AML-193 (cell line): Measurements from ENCODE around the gene TMEM115.

ENCODE experiments used
- DNase-seq, 2 experiments: peaks; one replicate each; lab custom pipeline; 2025; lab: John Stamatoyannopoulos, UW

TMEM115 gene, protein sequence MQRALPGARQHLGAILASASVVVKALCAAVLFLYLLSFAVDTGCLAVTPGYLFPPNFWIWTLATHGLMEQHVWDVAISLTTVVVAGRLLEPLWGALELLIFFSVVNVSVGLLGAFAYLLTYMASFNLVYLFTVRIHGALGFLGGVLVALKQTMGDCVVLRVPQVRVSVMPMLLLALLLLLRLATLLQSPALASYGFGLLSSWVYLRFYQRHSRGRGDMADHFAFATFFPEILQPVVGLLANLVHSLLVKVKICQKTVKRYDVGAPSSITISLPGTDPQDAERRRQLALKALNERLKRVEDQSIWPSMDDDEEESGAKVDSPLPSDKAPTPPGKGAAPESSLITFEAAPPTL

DNA sequence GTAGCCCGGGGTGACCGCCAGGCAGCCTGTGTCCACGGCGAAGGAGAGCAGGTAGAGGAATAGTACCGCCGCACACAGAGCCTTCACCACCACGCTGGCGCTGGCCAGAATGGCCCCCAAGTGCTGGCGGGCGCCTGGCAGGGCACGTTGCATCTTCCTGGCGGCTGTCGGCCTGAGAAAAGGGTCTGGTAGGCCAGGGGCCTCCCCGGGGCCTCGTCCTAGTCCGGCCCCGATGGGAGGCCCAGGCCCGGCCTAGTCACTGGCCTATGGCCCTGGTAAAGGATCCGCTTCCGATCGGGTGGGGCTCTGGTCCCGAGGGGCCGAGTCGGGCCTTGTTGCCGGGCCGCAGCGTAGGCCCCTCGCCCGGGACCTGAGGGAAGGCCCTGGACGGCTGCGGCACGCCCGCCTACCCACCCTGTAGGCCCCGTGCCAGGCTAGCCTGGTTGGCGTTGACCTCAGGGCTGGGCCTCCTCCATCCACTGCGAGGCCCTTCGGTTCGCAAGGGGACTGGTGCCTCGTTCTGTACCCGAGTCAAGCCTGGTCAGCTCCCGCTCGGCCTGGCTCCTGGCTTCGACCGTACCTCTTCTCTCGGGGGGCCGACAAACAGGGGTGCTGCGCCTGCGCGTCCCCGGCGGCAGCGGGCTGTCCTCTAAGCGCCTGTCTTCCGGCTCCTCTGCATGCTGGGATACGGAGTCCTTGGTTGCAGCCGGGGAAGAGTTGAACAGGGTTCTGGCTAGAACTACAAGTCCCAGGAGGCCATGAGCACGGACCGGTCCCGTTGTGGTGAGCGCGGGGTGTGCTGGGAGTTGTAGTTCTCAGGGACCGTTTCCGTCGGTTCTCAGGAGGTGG, at the start of gene TMEM115:
TSS of gene TMEM115 (minus strand) at position 611 of the 849 bp plus-strand sequence. CDS start at position 153, 458 bp downstream.
- DNase-seq: peak; percentile 100

DNA sequence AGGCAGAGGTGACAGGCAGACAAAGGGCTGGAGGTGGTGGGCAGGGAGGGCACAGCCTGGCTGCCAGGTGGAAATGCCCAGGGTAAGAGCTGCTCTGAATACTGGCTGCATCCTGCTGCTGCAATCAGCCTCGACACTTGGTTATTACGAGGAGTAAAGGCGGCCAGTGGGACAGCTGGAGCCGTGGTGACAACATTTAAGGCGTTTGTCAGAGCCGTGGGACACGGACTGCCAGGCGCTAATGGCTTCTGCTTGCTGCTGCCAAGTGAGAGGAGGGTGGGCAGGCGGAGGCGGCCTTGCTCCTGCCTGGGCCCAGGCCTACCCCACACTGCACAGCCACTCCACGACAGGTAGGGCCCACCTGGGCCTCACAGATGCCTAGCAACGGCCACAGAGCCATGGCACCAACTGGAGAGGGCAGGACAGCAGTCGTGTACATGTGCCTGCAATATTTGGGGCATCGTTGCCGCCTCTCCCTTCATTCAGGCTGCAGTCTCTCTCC, 49.2 kb upstream of the TMEM115 start:
- DNase-seq: no peak

- DNase-seq: no peak
These were observed 47.2 kb upstream of the TMEM115 start for GRCh38 chr3:50406487-50406886.

DNA sequence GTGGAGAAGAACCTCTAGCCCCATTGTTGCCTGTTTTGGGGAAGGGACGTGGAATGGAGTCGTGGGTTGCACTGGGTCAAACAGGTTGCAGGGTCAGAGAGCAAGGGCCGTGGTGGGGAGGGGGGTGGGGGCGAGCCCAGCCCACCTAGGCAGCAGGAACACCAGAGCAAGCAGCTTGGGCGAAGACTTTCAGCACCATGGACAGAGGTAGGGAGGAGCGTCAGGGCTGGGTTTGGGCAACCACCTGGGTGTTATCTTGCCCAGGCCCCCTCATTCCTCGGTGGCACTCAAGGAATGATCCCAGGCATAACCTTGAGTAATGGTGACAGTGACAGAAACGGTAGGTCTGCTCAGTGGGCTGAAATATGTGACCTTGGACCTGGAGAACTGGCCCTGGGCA, 45.9 kb upstream of the TMEM115 start:
- peak in 1 of 2 experiments; percentile 39 for DNase-seq

GRCh38 chr3:50401978-50402595, 42.8 kb upstream of the TMEM115 start:
- no peak for DNase-seq

GRCh38 chr3:50396502-50396901, 37.2 kb upstream of the TMEM115 start:
- no peak for DNase-seq

GRCh38 chr3:50395070-50395860, 35.9 kb upstream of the TMEM115 start:
- DNase-seq: peak; percentile 17 to 28

DNA sequence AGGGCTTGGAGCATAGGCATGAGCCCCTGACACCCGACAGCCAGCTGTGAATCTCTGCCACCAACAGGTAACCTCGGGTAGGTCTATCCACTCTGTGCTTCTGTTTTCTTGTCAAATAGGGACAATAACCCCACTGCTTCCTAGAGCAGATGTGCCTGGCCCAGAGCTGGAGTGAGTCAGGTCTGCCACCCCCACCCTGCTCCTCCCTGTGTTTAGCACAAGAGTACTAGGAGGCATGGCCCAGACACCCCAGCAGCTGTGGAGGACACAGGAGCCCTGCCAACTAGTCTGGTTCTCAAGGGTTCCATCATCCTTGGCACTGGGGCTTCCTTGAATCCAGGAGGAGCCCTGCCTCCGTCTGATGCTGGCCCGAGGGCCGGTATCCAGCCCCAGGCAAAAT, 33.7 kb upstream of the TMEM115 start:
- DNase-seq: no peak

GRCh38 chr3:50392101-50392715, 32.9 kb upstream of the TMEM115 start:
- no peak for DNase-seq

- no peak for DNase-seq
These were observed 31.3 kb upstream of the TMEM115 start for GRCh38 chr3:50390508-50391224.

DNA sequence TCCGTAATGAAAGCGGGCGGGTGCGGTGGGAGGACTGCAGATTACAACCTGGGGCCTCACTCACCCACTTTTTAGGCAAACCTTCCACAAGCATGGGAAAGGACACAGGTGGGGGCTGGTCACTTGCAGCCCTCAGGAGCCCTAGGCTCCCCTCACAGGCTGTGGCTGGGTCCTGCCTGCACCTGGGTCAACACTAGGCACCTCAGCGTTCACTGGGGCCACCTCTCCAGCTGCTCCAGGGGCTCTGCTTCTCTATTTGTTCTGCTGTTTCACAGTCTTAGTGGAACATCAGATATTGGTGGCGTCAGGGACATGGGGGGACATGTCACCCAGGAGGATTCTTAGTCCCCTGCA, 30.1 kb upstream of the TMEM115 start:
- DNase-seq: no peak

- no peak for DNase-seq
These were observed 29.5 kb upstream of the TMEM115 start for GRCh38 chr3:50388720-50389413.

GRCh38 chr3:50388016-50388719, 28.8 kb upstream of the TMEM115 start:
- DNase-seq: no peak

- no peak for DNase-seq
These were observed 26.4 kb upstream of the TMEM115 start for GRCh38 chr3:50385754-50386153.

GRCh38 chr3:50383750-50384149, 24.4 kb upstream of the TMEM115 start:
- DNase-seq: no peak

- DNase-seq: no peak
These were observed 23.4 kb upstream of the TMEM115 start for GRCh38 chr3:50382722-50383121.

- DNase-seq: no peak
These were observed 22.1 kb upstream of the TMEM115 start for GRCh38 chr3:50381383-50381782.

DNA sequence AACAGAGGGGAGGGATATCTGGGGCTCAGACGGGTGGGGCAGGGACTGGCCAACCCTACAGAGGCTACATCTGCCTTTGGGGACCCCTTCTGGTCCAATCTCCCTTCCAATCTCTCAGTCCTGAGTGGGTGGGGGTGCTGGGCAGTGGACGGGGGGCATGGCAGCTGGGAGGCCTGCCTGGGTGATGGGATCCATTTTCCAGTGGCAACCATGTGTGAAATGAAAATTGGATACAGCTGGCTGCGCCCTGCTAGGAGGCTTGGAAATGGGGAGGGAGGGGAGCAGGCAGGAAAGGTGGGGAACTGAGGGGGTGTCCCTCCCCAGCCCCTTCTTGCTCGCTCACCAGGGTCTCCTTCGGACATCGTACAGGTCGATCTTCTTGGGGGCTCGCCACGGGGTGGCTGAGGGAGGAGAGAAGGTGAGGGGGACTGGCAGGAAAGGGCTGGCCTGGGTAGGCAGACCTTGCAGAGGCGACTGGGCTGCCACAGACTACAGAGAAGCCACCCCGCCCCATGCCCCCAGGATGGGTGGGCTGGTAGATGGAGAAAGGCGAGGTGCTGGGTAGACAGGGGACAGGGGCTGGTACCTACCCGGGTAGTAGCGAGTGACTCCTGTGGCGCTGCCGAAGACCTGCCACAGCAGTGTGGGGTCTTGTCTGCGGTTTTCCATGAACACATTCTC, 21.2 kb upstream of the TMEM115 start:
- no peak for DNase-seq

- DNase-seq: no peak
These were observed 19.4 kb upstream of the TMEM115 start for GRCh38 chr3:50378757-50379156.
